Measurements from ENCODE around the gene KREMEN1.

The KREMEN1 gene

GRCh38 chr22:29136782-29137700, 64.2 kb downstream of the KREMEN1 start:
- no peak overlapping the region for H3K4me3 ChIP-seq (ENCODE audit: low read depth, low read length)
- no peak for DNase-seq (ENCODE audit: low read depth)
- TF ChIP-seq, protein P1, sequence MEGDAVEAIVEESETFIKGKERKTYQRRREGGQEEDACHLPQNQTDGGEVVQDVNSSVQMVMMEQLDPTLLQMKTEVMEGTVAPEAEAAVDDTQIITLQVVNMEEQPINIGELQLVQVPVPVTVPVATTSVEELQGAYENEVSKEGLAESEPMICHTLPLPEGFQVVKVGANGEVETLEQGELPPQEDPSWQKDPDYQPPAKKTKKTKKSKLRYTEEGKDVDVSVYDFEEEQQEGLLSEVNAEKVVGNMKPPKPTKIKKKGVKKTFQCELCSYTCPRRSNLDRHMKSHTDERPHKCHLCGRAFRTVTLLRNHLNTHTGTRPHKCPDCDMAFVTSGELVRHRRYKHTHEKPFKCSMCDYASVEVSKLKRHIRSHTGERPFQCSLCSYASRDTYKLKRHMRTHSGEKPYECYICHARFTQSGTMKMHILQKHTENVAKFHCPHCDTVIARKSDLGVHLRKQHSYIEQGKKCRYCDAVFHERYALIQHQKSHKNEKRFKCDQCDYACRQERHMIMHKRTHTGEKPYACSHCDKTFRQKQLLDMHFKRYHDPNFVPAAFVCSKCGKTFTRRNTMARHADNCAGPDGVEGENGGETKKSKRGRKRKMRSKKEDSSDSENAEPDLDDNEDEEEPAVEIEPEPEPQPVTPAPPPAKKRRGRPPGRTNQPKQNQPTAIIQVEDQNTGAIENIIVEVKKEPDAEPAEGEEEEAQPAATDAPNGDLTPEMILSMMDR (IDR thresholded peaks at IDR 0.05; ENCODE audit: low read depth, low read length): no peak

GRCh38 chr22:29138556-29139305, 65.9 kb downstream of the KREMEN1 start:
- DNase-seq (ENCODE audit: low read depth): no peak
- no peak overlapping the region for H3K4me3 ChIP-seq (ENCODE audit: low read depth, low read length)
- no peak for TF ChIP-seq MAX (IDR thresholded peaks at IDR 0.05; ENCODE audit: low read depth, low read length)
- TF ChIP-seq, protein P1 (IDR thresholded peaks at IDR 0.05; ENCODE audit: low read depth, low read length): no peak
- no peak for TF ChIP-seq POLR2A (IDR thresholded peaks at IDR 0.05; ENCODE audit: extremely low read depth, insufficient read length)
- TF ChIP-seq MYC (IDR thresholded peaks at IDR 0.05; ENCODE audit: low read depth, low read length): no peak

GRCh38 chr22:29139965-29140782, 67.3 kb downstream of the KREMEN1 start:
- TF ChIP-seq MYC (IDR thresholded peaks at IDR 0.05; ENCODE audit: low read depth, low read length) (no peak), POLR2A (IDR thresholded peaks at IDR 0.05; ENCODE audit: extremely low read depth, insufficient read length) (no peak), MAX (IDR thresholded peaks at IDR 0.05; ENCODE audit: low read depth, low read length) (no peak)
- TF ChIP-seq, protein P1 (IDR thresholded peaks at IDR 0.05; ENCODE audit: low read depth, low read length): no peak
- no peak overlapping the region for H3K4me3 ChIP-seq (ENCODE audit: low read depth, low read length)
- no peak for DNase-seq (ENCODE audit: low read depth)

DNA sequence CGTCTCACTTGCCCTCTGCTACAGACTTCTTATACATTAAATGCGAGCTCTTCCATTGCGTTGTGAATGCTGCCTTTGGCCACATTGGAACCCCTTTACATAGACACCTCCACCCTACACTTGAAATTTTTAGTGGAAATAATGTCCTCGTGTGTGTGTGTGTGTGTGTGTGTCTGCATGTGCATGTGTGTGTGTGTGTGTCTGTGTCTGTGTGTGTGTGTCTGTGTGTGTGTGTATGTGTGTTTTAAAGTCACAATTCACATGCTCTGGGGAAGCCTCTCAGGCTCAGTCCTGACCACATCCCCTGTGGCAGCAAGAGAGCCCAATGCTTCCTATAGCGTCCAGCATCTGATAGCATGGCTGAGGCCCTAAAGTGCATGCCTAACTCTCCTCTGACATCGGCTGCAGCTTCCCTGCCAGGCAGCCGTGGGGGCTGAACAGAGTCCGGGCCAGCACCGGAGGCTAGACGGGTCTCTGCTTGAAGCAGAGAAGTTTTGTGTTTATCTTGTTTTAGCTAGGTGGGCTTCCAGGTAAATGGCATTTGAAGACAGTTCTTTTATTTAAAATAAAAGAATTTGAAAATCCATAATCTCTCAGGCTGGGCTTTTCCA, 68.3 kb downstream of the KREMEN1 start:
- DNase-seq (ENCODE audit: low read depth): no peak
- TF ChIP-seq MAX (IDR thresholded peaks at IDR 0.05; ENCODE audit: low read depth, low read length) (no peak), POLR2A (IDR thresholded peaks at IDR 0.05; ENCODE audit: extremely low read depth, insufficient read length) (no peak), MYC (IDR thresholded peaks at IDR 0.05; ENCODE audit: low read depth, low read length) (no peak)
- TF ChIP-seq, protein P1 (IDR thresholded peaks at IDR 0.05; ENCODE audit: low read depth, low read length): no peak
- no peak overlapping the region for H3K4me3 ChIP-seq (ENCODE audit: low read depth, low read length)

GRCh38 chr22:29142116-29142515, 69.3 kb downstream of the KREMEN1 start:
- no peak for TF ChIP-seq POLR2A (IDR thresholded peaks at IDR 0.05; ENCODE audit: extremely low read depth, insufficient read length)
- no peak for TF ChIP-seq MAX (IDR thresholded peaks at IDR 0.05; ENCODE audit: low read depth, low read length)
- TF ChIP-seq, protein P1 (IDR thresholded peaks at IDR 0.05; ENCODE audit: low read depth, low read length): no peak
- no peak for TF ChIP-seq MYC (IDR thresholded peaks at IDR 0.05; ENCODE audit: low read depth, low read length)
- no peak overlapping the region for H3K4me3 ChIP-seq (ENCODE audit: low read depth, low read length)
- DNase-seq (ENCODE audit: low read depth): no peak

Data from NB4 (cell line).